ENCODE measurements around the gene RAB3GAP2. TPM values are rescaled to one million over a fixed set of nuclear protein-coding genes. Genes with fewer than 3 reads are reported as not detected.

The RAB3GAP2 gene
- total and polyA plus RNA-seq, 2 of the 13 experiments (the other 11 are each of a cell fraction or from before 2014, with no cell fraction given), result 22.6 to 25.0 TPM

- no peak overlapping the region for H3K4me2 ChIP-seq (ENCODE audit: low read depth, low read length)
- no TSS peak for BruUV-seq (replicated peaks)
- ChIA-PET POLR2A (no interaction called here), CTCF (ENCODE audit: low intra/inter-chr PET ratio, low total read pairs) (no interaction called here)
- no peaks in the 10 kb centered on the region for H3K9me3 ChIP-seq (ENCODE audit: low read length)
- FAIRE-seq (no peak), DNase-seq (ENCODE audit: low spot score) (no peak), ATAC-seq (no peak)
- H3K36me3 ChIP-seq (replicated peaks in 1 of 2; ENCODE audit: control insufficient read depth in 1 of 2, insufficient read depth in 2 of 2, low read length in 2 of 2), result peaks cover 0 to 22% of the 10 kb centered on the region in 2 experiments; a peak in 3 of 5 replicates
- no peak for TF ChIP-seq ATAD3A (CRISPR knock-in tag; IDR thresholded peaks at IDR 0.05)
- no peak for TF ChIP-seq SAFB2 (CRISPR knock-in tag; IDR thresholded peaks at IDR 0.05; ENCODE audit: borderline replicate concordance, low read depth)
- no peak for TF ChIP-seq ZMYM3 (CRISPR knock-in tag; IDR thresholded peaks at IDR 0.05)
- TF ChIP-seq RAD51 (IDR thresholded peaks at IDR 0.05; ENCODE audit: borderline replicate concordance), result no peak
- TF ChIP-seq IRX3 (CRISPR knock-in tag; IDR thresholded peaks at IDR 0.05; ENCODE audit: borderline replicate concordance, low read depth), result no peak
- TF ChIP-seq GLMP (CRISPR knock-in tag; IDR thresholded peaks at IDR 0.05; ENCODE audit: borderline replicate concordance), result no peak
- TF ChIP-seq ZNF546 (CRISPR knock-in tag; conservative IDR thresholded peaks at IDR 0.05), result no peak
- in situ Hi-C loops (cut with HindIII; ENCODE audit: extremely low pct_ligation_motif_present, low pct_unique_long_range_greater_than_20kb) (no loop called here), intact Hi-C loops (cut with micrococcal nuclease; ENCODE audit: unreplicated experiment) (no loop called here)
- H2AFZ ChIP-seq (ENCODE audit: low read length), result no peak overlapping the region
- no peaks in the 10 kb centered on the region for H4K20me1 ChIP-seq (ENCODE audit: insufficient read depth, low read length)
- H3K4me3 ChIP-seq (replicated peaks in 1 of 3; ENCODE audit: insufficient read depth in 1 of 3, low read depth in 2 of 3, low read length in 3 of 3), result no peak overlapping the region
- H3K27me3 ChIP-seq (ENCODE audit: control insufficient read depth in 1 of 2, insufficient read depth in 2 of 2, low read length in 2 of 2), result no peaks in the 10 kb centered on the region; a peak in 1 of 5 replicates
- H3K27ac ChIP-seq (ENCODE audit: extremely low read length, insufficient read depth, low read length), result no peak overlapping the region
- 93% methylated on average over 1 of the region's 1 CpG for WGBS (ENCODE audit: low lambda C conversion rate)
- peaks cover 9% of the 10 kb centered on the region for H3K4me1 ChIP-seq (ENCODE audit: insufficient read depth, low read length)
- no peak overlapping the region for H3K9ac ChIP-seq (ENCODE audit: insufficient read depth, low read depth, low read length)
- H3K79me2 ChIP-seq (ENCODE audit: insufficient read depth, low read length), result no peaks in the 10 kb centered on the region
Measured at GRCh38 chr1:220182111-220182510, 90.1 kb downstream of the RAB3GAP2 start.

GRCh38 chr1:220176540-220176939 lies 95.7 kb downstream of the RAB3GAP2 start:
- H3K79me2 ChIP-seq (ENCODE audit: insufficient read depth, low read length), result no peaks in the 10 kb centered on the region
- BruUV-seq (replicated peaks), result no TSS peak
- FAIRE-seq (no peak), DNase-seq (ENCODE audit: low spot score) (no peak), ATAC-seq (no peak; the same call in 2 of the 3 replicates)
- no peak overlapping the region for H3K4me3 ChIP-seq (replicated peaks in 1 of 3; ENCODE audit: insufficient read depth in 1 of 3, low read depth in 2 of 3, low read length in 3 of 3)
- no peaks in the 10 kb centered on the region for H3K9me3 ChIP-seq (ENCODE audit: low read length)
- in situ Hi-C loops (cut with HindIII; ENCODE audit: extremely low pct_ligation_motif_present, low pct_unique_long_range_greater_than_20kb), result no loop called here
- intact Hi-C loops (cut with micrococcal nuclease; ENCODE audit: unreplicated experiment), result no loop called here
- no peak overlapping the region for H3K27ac ChIP-seq (ENCODE audit: extremely low read length, insufficient read depth, low read length)
- H2AFZ ChIP-seq (ENCODE audit: low read length), result no peak overlapping the region
- peaks cover 7 to 28% of the 10 kb centered on the region in 2 experiments for H3K36me3 ChIP-seq (replicated peaks in 1 of 2; ENCODE audit: control insufficient read depth in 1 of 2, insufficient read depth in 2 of 2, low read length in 2 of 2)
- no peak overlapping the region for H3K4me2 ChIP-seq (ENCODE audit: low read depth, low read length)
- ChIA-PET CTCF (ENCODE audit: low intra/inter-chr PET ratio, low total read pairs) (no interaction called here), POLR2A (no interaction called here)
- no peaks in the 10 kb centered on the region for H3K27me3 ChIP-seq (ENCODE audit: control insufficient read depth in 1 of 2, insufficient read depth in 2 of 2, low read length in 2 of 2)
- H3K9ac ChIP-seq (ENCODE audit: insufficient read depth, low read depth, low read length), result no peak overlapping the region
- 80% methylated on average over 1 of the region's 1 CpG for WGBS (ENCODE audit: low lambda C conversion rate)
- no peaks in the 10 kb centered on the region for H4K20me1 ChIP-seq (ENCODE audit: insufficient read depth, low read length)
- peaks cover 9% of the 10 kb centered on the region for H3K4me1 ChIP-seq (ENCODE audit: insufficient read depth, low read length)
- TF ChIP-seq ZSCAN31 (CRISPR knock-in tag; IDR thresholded peaks at IDR 0.05; ENCODE audit: low read depth) (no peak), ZNF510 (CRISPR knock-in tag; IDR thresholded peaks at IDR 0.05; ENCODE audit: low read depth) (no peak), ZNF407 (CRISPR knock-in tag; IDR thresholded peaks at IDR 0.05; ENCODE audit: not compliant biosample characterization) (no peak)
